Body of pancreas (tissue), 4 donors: Measurements from ENCODE around the gene KCNQ5. TPM values are rescaled to one million over a fixed set of nuclear protein-coding genes. Genes with fewer than 3 reads are reported as not detected.

ENCODE experiments used
- ATAC-seq: fragments of 150-250 bp; one replicate; pipeline ENCODE4 v1.9.1; 2016
- DNase-seq, 4 donors: peaks; one replicate each; pipeline ENCODE4 v3.0.0-alpha.2; 2019
- H3K27ac ChIP-seq, 4 donors: fragments of 200-600 bp; sonication (generic); 1 replicate in 3 of 4; 2 replicates in 1 of 4; pipeline versions ENCODE4 v1.5.1 to v1.6.1; 2016 to 2019; ENCODE audit warnings: mild to moderate bottlenecking in 1 of 4, mixed read lengths in 1 of 4, moderate library complexity in 1 of 4
- H3K27me3 ChIP-seq, 2 donors: fragments of 200-600 bp; sonication (generic); one replicate each; pipeline ENCODE4 v1.6.0; 2016; ENCODE audit warnings: mild to moderate bottlenecking in 1 of 2
- H3K36me3 ChIP-seq, 2 donors: fragments of 200-600 bp; sonication (generic); replicated peaks in 1 of 2; 2 replicates each; pipeline ENCODE4 v1.5.1; 2016; ENCODE audit warnings: low read depth in 2 of 2; ENCODE audit not compliant: insufficient read depth in 1 of 2
- H3K4me1 ChIP-seq: fragments of 200-600 bp; sonication (generic); one replicate; pipeline ENCODE4 v1.6.0; 2016
- H3K4me3 ChIP-seq, 2 donors: fragments of 200-600 bp; sonication (generic); 1 replicate in 1 of 2; 2 replicates in 1 of 2; pipeline ENCODE4 v1.5.1; 2016 to 2019
- H3K9me3 ChIP-seq, 3 donors: fragments of 200-600 bp; sonication (generic); 1 replicate in 2 of 3; 2 replicates in 1 of 3; pipeline ENCODE4 v1.5.1; 2016
- POLR2A ChIP-seq, 3 donors: fragments of 450-650 bp; IDR thresholded peaks; one replicate each; pipeline ENCODE4 v1.6.1; 2016; ENCODE audit warnings: antibody characterized with exemption in 3 of 3, mild to moderate bottlenecking in 2 of 3
- WGBS, 2 donors: methylation state at CpG; one replicate each; pipeline ENCODE4 v1.1.5; 2017; 5-methylcytosine and 5-hydroxymethylcytosine counted together
- intact Hi-C: fragments of 100-400 bp; cut with DNase I; formaldehyde crosslinking; loops from one replicate; pipeline ENCODE4 v1.15.1; 2023
- total RNA-seq, 2 donors: library from RNA; depleted of rRNA; stranded (reverse); fragments of >200 nt; gene quantifications; one replicate each; pipeline ENCODE4 v1.1.0, GENCODE V29; 2016
- TF ChIP-seq, protein P1 (sequence below), 7 experiments: fragments of 450-650 bp in 4 of 7; fragments of 200-600 bp in 3 of 7; sonication (generic) in 3 of 7; IDR thresholded peaks; one replicate each; pipeline ENCODE4 v1.5.1; 2016 to 2019; ENCODE audit warnings: antibody characterized with exemption in 7 of 7

The KCNQ5 gene
- total RNA-seq, 2 donors from 2014 or later = 1.0 to 1.6 TPM

DNA sequence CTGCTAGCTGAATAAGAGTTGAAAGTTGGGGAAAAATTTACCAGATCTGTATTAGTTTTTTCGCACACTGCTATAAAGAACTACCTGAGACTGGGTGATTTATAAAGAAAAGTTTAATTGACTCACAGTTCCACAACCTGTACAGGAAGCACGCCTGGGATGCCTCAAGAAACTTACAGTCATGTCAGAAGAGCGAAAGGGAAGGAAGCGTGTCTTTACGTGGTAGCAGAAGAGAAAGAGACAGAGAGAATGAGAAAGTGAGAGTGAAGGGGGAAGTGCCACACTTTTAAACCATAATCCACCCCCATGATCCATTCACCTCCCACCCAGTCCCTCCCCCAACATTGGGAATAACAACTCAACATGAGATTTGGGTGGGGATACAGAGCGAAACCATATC lies 523.8 kb downstream of the KCNQ5 start:
- 85 to 86% methylated on average over 6 of the region's 6 CpGs for WGBS, 2 donors
- Histone ChIP-seq H3K27me3 (no peaks in the 10 kb centered on the region), H3K4me1 (no peaks in the 10 kb centered on the region), H3K36me3 (no peaks in the 10 kb centered on the region), H3K27ac (no peak overlapping the region), H3K4me3 (no peak overlapping the region), H3K9me3 (no peaks in the 10 kb centered on the region)
- TF ChIP-seq, protein P1, sequence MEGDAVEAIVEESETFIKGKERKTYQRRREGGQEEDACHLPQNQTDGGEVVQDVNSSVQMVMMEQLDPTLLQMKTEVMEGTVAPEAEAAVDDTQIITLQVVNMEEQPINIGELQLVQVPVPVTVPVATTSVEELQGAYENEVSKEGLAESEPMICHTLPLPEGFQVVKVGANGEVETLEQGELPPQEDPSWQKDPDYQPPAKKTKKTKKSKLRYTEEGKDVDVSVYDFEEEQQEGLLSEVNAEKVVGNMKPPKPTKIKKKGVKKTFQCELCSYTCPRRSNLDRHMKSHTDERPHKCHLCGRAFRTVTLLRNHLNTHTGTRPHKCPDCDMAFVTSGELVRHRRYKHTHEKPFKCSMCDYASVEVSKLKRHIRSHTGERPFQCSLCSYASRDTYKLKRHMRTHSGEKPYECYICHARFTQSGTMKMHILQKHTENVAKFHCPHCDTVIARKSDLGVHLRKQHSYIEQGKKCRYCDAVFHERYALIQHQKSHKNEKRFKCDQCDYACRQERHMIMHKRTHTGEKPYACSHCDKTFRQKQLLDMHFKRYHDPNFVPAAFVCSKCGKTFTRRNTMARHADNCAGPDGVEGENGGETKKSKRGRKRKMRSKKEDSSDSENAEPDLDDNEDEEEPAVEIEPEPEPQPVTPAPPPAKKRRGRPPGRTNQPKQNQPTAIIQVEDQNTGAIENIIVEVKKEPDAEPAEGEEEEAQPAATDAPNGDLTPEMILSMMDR (IDR thresholded peaks at IDR 0.05) = no peak
- TF ChIP-seq POLR2A (IDR thresholded peaks at IDR 0.05) = no peak
- ATAC-seq (no peak), DNase-seq (no peak)
- intact Hi-C loops = no loop called here

DNA sequence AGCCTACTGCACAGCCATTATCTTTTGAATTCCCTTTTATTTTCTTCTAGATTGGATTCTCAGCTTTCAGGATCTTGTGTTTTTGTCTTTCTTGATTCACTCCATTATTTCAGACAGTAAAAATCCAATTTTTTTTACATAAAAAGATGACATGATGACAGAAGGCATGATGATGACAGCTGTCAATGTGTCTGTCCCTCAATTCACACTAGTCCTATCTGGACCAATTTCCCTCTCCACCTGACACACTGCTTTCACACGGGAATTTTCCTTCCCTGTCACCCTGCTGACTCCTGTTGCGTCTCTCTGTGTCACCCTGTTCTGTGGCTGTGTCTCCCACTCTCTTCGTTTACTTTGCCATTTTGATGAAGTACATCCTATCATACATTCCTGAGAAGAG lies 529.9 kb downstream of the KCNQ5 start:
- ATAC-seq (no peak), DNase-seq (no peak)
- no peak overlapping the region for H3K4me3 ChIP-seq
- H3K27me3 ChIP-seq = no peaks in the 10 kb centered on the region
- no peaks in the 10 kb centered on the region for H3K4me1 ChIP-seq
- TF ChIP-seq, protein P1 (IDR thresholded peaks at IDR 0.05) = no peak
- no peak for TF ChIP-seq POLR2A (IDR thresholded peaks at IDR 0.05)
- 38 to 54% methylated on average over 3 of the region's 3 CpGs for WGBS, 2 donors
- intact Hi-C loops = no loop called here
- H3K36me3 ChIP-seq = no peaks in the 10 kb centered on the region
- no peaks in the 10 kb centered on the region for H3K9me3 ChIP-seq
- H3K27ac ChIP-seq = no peak overlapping the region

DNA sequence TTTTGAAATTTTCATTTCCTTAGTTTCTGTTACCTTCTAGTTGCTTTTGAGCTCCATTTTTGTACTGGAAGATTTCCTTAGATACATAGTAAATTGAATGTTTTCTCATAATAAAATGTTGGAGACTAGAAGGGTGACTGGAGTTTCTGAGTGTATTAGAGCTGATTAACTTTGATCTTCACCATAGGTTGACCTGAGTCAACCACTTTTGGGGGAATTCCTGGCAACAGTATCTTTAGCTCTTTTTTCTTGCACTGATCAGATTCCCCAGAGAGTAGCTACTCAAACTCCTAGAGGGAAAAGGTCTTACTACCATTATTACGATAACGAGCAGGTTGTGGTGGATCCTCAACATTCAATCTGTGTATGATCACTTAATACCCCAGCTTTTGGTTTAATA lies 530.7 kb downstream of the KCNQ5 start:
- Histone ChIP-seq H3K27ac (no peak overlapping the region), H3K4me3 (no peak overlapping the region), H3K4me1 (no peaks in the 10 kb centered on the region), H3K9me3 (no peaks in the 10 kb centered on the region), H3K36me3 (no peaks in the 10 kb centered on the region), H3K27me3 (no peaks in the 10 kb centered on the region)
- WGBS, 2 donors = 74 to 86% methylated on average over 2 of the region's 2 CpGs
- DNase-seq = no peak
- TF ChIP-seq POLR2A (IDR thresholded peaks at IDR 0.05) = no peak
- TF ChIP-seq, protein P1 (IDR thresholded peaks at IDR 0.05) = no peak
- no peak for ATAC-seq
- intact Hi-C loops = no loop called here

DNA sequence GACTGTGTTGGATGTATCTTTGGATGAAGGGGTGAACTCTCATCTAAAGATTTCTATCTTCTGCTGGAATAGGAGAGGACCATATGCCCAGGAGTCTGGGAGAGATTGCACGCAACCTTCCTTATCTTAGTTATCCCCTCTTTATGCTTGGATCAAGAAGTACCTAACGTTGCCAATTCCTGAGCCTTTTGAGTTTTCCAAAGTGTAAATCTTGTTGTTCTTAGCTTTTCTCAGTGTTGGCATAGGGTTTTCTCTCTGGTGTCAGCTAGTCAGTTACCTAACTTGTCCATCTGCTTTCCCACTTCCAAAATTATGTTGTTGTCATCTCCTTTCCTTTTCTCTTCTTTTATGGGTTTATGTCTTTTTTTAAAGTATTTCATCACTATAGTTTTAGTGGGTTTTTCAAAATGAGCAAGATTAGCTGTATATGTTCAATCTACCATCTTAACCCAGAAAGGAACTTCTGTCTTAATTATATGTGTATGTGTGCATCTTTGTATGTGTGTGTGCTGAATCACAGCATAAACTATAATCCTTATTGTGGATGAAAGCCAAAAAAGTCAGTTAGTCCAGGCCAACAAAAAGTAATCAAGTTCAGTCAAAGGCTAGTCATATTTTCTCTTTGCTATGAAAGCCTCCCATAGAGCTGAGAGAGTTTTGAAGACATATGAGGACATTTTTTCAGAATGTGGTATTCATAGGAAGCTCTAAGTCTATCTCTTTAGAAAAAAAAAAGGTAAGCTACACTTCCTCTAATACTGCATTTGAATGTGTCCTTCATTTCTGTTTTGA lies 531.3 kb downstream of the KCNQ5 start:
- Histone ChIP-seq H3K4me3 (no peak overlapping the region), H3K36me3 (no peaks in the 10 kb centered on the region), H3K27me3 (no peaks in the 10 kb centered on the region), H3K9me3 (no peaks in the 10 kb centered on the region), H3K4me1 (no peaks in the 10 kb centered on the region), H3K27ac (no peak overlapping the region)
- ATAC-seq (no peak), DNase-seq (no peak)
- no peak for TF ChIP-seq POLR2A (IDR thresholded peaks at IDR 0.05)
- TF ChIP-seq, protein P1 (IDR thresholded peaks at IDR 0.05) = no peak
- intact Hi-C loops = no loop called here
- 43 to 45% methylated on average over 2 of the region's 2 CpGs for WGBS, 2 donors
